IMR-90 (cell line): Measurements from ENCODE around the gene ARF1. TPM values are rescaled to one million over a fixed set of nuclear protein-coding genes. Genes with fewer than 3 reads are reported as not detected.

Source experiments
- ATAC-seq: fragments of 200-7000 bp; cut with Tn5 transposase; 2 replicates; pipeline ENCODE4 v1.9.1; 2020; ENCODE audit warnings: low read depth, mild to moderate bottlenecking, moderate library complexity
- BruUV-seq: library from RNA; stranded (reverse); fragments of 400-500 nt; replicated peaks from 2 replicates; lab custom pipeline; 2021; lab: Mats Ljungman, UMichigan
- CTCF ChIA-PET: fragments of 300-600 bp; formaldehyde crosslinking; extraction: SDS; loops from one replicate; lab custom pipeline; 2021; ENCODE audit warnings: antibody characterized with exemption; lab: Yijun Ruan, JAX
- POLR2A ChIA-PET: fragments of 300-600 bp; sonication (Branson Sonifier 250); formaldehyde crosslinking; loops from one replicate; lab custom pipeline; 2022; ENCODE audit warnings: antibody characterized with exemption; ENCODE audit not compliant: unreplicated experiment; lab: Charles Lee
- DNase-seq: peaks from one replicate; pipeline ENCODE4 v3.0.0; 2013
- H2AFZ ChIP-seq: replicated peaks from 2 replicates; pipeline ENCODE3; 2013; ENCODE audit warnings: low read length, mild to moderate bottlenecking; ENCODE audit not compliant: poor library complexity
- H2AK5ac ChIP-seq: 2 replicates; pipeline ENCODE4 v1.6.1; 2013; ENCODE audit warnings: low read depth, low read length, inconsistent platforms
- H2AK9ac ChIP-seq: replicated peaks from 2 replicates; pipeline ENCODE3; 2013; ENCODE audit warnings: mild to moderate bottlenecking, low read depth, low read length, moderate library complexity; ENCODE audit not compliant: poor library complexity
- H2BK120ac ChIP-seq: 2 replicates; pipeline ENCODE4 v1.6.1; 2013; ENCODE audit warnings: low read depth, low read length, inconsistent platforms
- H2BK15ac ChIP-seq: 3 replicates; pipeline ENCODE4 v1.6.1; 2013; ENCODE audit warnings: low read depth, low read length, inconsistent platforms
- H2BK20ac ChIP-seq: 2 replicates; pipeline ENCODE4 v1.6.1; 2013; ENCODE audit warnings: low read depth, mild to moderate bottlenecking, inconsistent platforms, low read length, moderate library complexity
- H2BK5ac ChIP-seq: 2 replicates; pipeline ENCODE4 v1.6.1; 2013; ENCODE audit warnings: mild to moderate bottlenecking, low read depth, low read length, inconsistent platforms; ENCODE audit not compliant: poor library complexity, severe bottlenecking
- H3K14ac ChIP-seq: replicated peaks from 2 replicates; pipeline ENCODE4 v1.6.1; 2013; ENCODE audit warnings: low read depth, low read length, inconsistent platforms
- H3K18ac ChIP-seq: 2 replicates; pipeline ENCODE4 v1.6.1; 2013; ENCODE audit warnings: low read depth, low read length, control low read depth
- H3K23ac ChIP-seq: 2 replicates; pipeline ENCODE4 v1.6.1; 2013; ENCODE audit warnings: low read depth, low read length, inconsistent platforms
- H3K27ac ChIP-seq: 2 replicates; pipeline ENCODE4 v1.5.1; 2013; ENCODE audit warnings: mild to moderate bottlenecking, control low read depth, low read length; ENCODE audit not compliant: insufficient read depth
- H3K27me3 ChIP-seq: 2 replicates; pipeline ENCODE4 v1.6.1; 2013; ENCODE audit warnings: low read length; ENCODE audit not compliant: control insufficient read depth, insufficient read depth
- H3K36me3 ChIP-seq: 2 replicates; pipeline ENCODE4 v1.6.1; 2013; ENCODE audit warnings: low read length, mixed read lengths; ENCODE audit not compliant: control insufficient read depth, insufficient read depth
- H3K4ac ChIP-seq: 2 replicates; pipeline ENCODE4 v1.6.1; 2013; ENCODE audit warnings: low read depth, low read length, inconsistent platforms
- H3K4me1 ChIP-seq: 2 replicates; pipeline ENCODE4 v1.6.1; 2013; ENCODE audit warnings: low read length, mixed read lengths; ENCODE audit not compliant: control insufficient read depth, insufficient read depth
- H3K4me2 ChIP-seq: 2 replicates; pipeline ENCODE4 v1.6.1; 2013; ENCODE audit warnings: low read depth, mild to moderate bottlenecking, control low read depth, low read length, moderate library complexity
- H3K4me3 ChIP-seq: 2 replicates; pipeline ENCODE4 v1.5.1; 2013; ENCODE audit warnings: low read depth, mild to moderate bottlenecking, control low read depth, low read length, moderate library complexity; ENCODE audit not compliant: insufficient read depth
- H3K56ac ChIP-seq: 2 replicates; pipeline ENCODE4 v1.6.1; 2013; ENCODE audit warnings: low read length, inconsistent platforms; ENCODE audit not compliant: insufficient read depth; ENCODE audit errors: extremely low read depth
- H3K79me1 ChIP-seq, 2 experiments: 2 replicates each; pipeline ENCODE4 v1.6.1; 2013; ENCODE audit warnings: low read length in 2 of 2, inconsistent platforms in 1 of 2, low read depth in 1 of 2
- H3K9ac ChIP-seq: 2 replicates; pipeline ENCODE4 v1.6.1; 2013; ENCODE audit warnings: low read depth, low read length, control low read depth
- H3K9me1 ChIP-seq: 2 replicates; pipeline ENCODE4 v1.6.1; 2013; ENCODE audit warnings: low read length, inconsistent platforms; ENCODE audit not compliant: insufficient read depth
- H3K9me3 ChIP-seq: 2 replicates; pipeline ENCODE4 v1.6.1; 2013; ENCODE audit warnings: low read length; ENCODE audit not compliant: control insufficient read depth, insufficient read depth
- H4K20me1 ChIP-seq: 2 replicates; pipeline ENCODE4 v1.6.1; 2013; ENCODE audit warnings: low read length, inconsistent platforms; ENCODE audit not compliant: insufficient read depth
- H4K5ac ChIP-seq: 2 replicates; pipeline ENCODE4 v1.6.1; 2013; ENCODE audit warnings: mild to moderate bottlenecking, low read depth, low read length, control low read depth
- H4K8ac ChIP-seq, 2 experiments: 2 replicates each; pipeline ENCODE4 v1.6.1; 2013; ENCODE audit warnings: low read depth in 2 of 2, low read length in 2 of 2, control low read depth in 1 of 2, inconsistent platforms in 1 of 2
- H4K91ac ChIP-seq: 2 replicates; pipeline ENCODE4 v1.6.1; 2013; ENCODE audit warnings: low read depth, low read length, inconsistent platforms; ENCODE audit not compliant: insufficient read depth
- BHLHE40 ChIP-seq: fragments of 150-350 bp; IDR thresholded peaks from 2 replicates; pipeline ENCODE4 v1.6.1; 2016; ENCODE audit warnings: mild to moderate bottlenecking, low read depth, low read length
- CEBPB ChIP-seq: IDR thresholded peaks from 2 replicates; pipeline ENCODE4 v1.6.1; 2012; ENCODE audit warnings: low read depth, low read length, improper control_type of control experiment
- CHD1 ChIP-seq: IDR thresholded peaks from 2 replicates; pipeline ENCODE4 v1.6.1; 2012; ENCODE audit warnings: low read depth, low read length, improper control_type of control experiment
- FOS ChIP-seq: fragments of 150-350 bp; IDR thresholded peaks from 2 replicates; pipeline ENCODE4 v1.6.1; 2016; ENCODE audit warnings: low read depth, low read length
- MAFK ChIP-seq: IDR thresholded peaks from 2 replicates; pipeline ENCODE4 v1.6.1; 2012; ENCODE audit warnings: low read depth, low read length, improper control_type of control experiment
- MAZ ChIP-seq: IDR thresholded peaks from 2 replicates; pipeline ENCODE4 v1.6.1; 2012; ENCODE audit warnings: low read depth, mild to moderate bottlenecking, low read length, improper control_type of control experiment, moderate library complexity, borderline replicate concordance
- MXI1 ChIP-seq: IDR thresholded peaks from 2 replicates; pipeline ENCODE4 v1.6.1; 2012; ENCODE audit warnings: low read depth, mild to moderate bottlenecking, low read length, moderate library complexity, borderline replicate concordance
- NFE2L2 ChIP-seq: fragments of 150-350 bp; IDR thresholded peaks from 2 replicates; pipeline ENCODE4 v1.6.1; 2016; ENCODE audit warnings: low read depth, mild to moderate bottlenecking, low read length
- POLR2A ChIP-seq: IDR thresholded peaks from 2 replicates; pipeline ENCODE4 v1.6.1; 2012; ENCODE audit warnings: mild to moderate bottlenecking, low read depth, low read length
- RAD21 ChIP-seq: IDR thresholded peaks from 2 replicates; pipeline ENCODE4 v1.6.1; 2012; ENCODE audit warnings: low read length, improper control_type of control experiment
- RCOR1 ChIP-seq: IDR thresholded peaks from 2 replicates; pipeline ENCODE4 v1.6.1; 2012; ENCODE audit warnings: mild to moderate bottlenecking, low read length, improper control_type of control experiment; ENCODE audit not compliant: insufficient replicate concordance
- RFX5 ChIP-seq: IDR thresholded peaks from 2 replicates; pipeline ENCODE4 v1.8.0; 2012; ENCODE audit warnings: low read depth, mild to moderate bottlenecking, low read length, moderate library complexity
- SMC3 ChIP-seq: fragments of 150-350 bp; IDR thresholded peaks from 2 replicates; pipeline ENCODE4 v1.6.1; 2016; ENCODE audit warnings: low read depth, mild to moderate bottlenecking, antibody characterized with exemption, low read length, moderate library complexity
- WGBS, 2 experiments: methylation state at CpG; one replicate each; pipeline versions ENCODE4 v1.1.5 to v1.1.7; 2013; ENCODE audit warnings: missing lambda C conversion rate in 2 of 2; ENCODE audit not compliant: insufficient read length in 1 of 2; ENCODE audit errors: extremely low coverage in 2 of 2; 5-methylcytosine and 5-hydroxymethylcytosine counted together
- dilution Hi-C: fragments of 300-500 bp; cut with HindIII; formaldehyde crosslinking; loops from one replicate; pipeline ENCODE4 v1.14.3; 2018; ENCODE audit warnings: low sequenced_read_pairs; ENCODE audit not compliant: unreplicated experiment
- in situ Hi-C: fragments of 300-500 bp; cut with MboI; formaldehyde crosslinking; loops from 3 replicates; pipeline ENCODE4 v1.14.3; 2019; ENCODE audit warnings: low sequenced_read_pairs, inconsistent platforms, mixed read lengths
- intact Hi-C: fragments of 100-400 bp; cut with micrococcal nuclease; formaldehyde crosslinking; loops from 2 replicates; pipeline ENCODE4 v1.10.0; 2022
- polyA plus RNA-seq, 3 experiments: library from polyadenylated mRNA; depleted of rRNA; stranded (reverse); fragments of >200 nt; gene quantifications; 2 replicates each; pipeline ENCODE4 v1.2.3, GENCODE V29; 2012; ENCODE audit warnings: low replicate concordance in 1 of 3
- total RNA-seq: library from RNA; depleted of rRNA; stranded (reverse); fragments of >200 nt; gene quantifications from 2 replicates; pipeline ENCODE4 v1.2.3, GENCODE V29; 2012
- TF ChIP-seq, protein P1 (sequence below): fragments of 150-350 bp; IDR thresholded peaks from 2 replicates; pipeline ENCODE4 v1.6.1; 2017; ENCODE audit warnings: mild to moderate bottlenecking, antibody characterized with exemption, low read length, low read depth
- TF ChIP-seq, protein P2 (sequence below): conservative IDR thresholded peaks from 2 replicates; pipeline ENCODE4 v1.5.1; 2012; ENCODE audit warnings: mild to moderate bottlenecking, low read depth, low read length, improper control_type of control experiment
- TF ChIP-seq, protein P3 (sequence below): fragments of 150-350 bp; IDR thresholded peaks from 2 replicates; pipeline ENCODE4 v1.6.1; 2016; ENCODE audit warnings: low read depth, mild to moderate bottlenecking, low read length, moderate library complexity, borderline replicate concordance

ARF1 gene
- total and polyA plus RNA-seq, 2 of the 4 experiments (the other 2 are of a cell fraction) = 330 to 1,100 TPM

DNA sequence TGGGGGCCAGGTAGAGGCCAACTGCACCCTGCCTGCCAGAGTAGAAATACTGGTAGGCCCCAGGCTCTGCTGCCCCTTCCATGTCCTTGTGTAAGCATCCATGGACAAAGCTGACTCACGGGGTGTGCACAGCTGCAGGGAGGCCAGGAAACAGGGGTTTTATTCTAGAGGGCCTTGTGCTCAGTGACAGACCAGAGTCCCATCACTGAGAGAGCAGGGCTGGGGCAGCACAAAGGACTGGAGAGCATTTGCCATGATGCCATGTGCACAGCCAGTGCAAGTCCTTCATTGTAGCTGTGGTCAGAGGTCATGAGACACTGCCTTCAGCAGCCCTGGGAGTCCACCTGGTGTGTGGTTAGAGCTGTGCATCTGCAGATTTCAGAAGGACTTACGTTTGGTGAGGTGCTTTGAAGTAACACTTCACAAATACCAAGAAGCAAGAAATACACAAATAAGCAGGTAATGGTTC, 8.1 kb downstream of the ARF1 start:
- no peak overlapping the region for H3K27ac ChIP-seq
- no peak overlapping the region for H3K18ac ChIP-seq
- no peak overlapping the region for H2BK5ac ChIP-seq
- H4K20me1 ChIP-seq = peaks cover 100% of the 10 kb centered on the region
- WGBS, 2 experiments = no CpG with 5 or more reads among the region's 2 CpGs
- intact Hi-C loops = no loop called here
- no peak overlapping the region for H2AK9ac ChIP-seq
- peaks cover 0 to 50% of the 10 kb centered on the region in 2 experiments; a peak in 2 of 4 replicates for H3K79me1 ChIP-seq
- H3K4ac ChIP-seq = no peak overlapping the region
- H3K4me2 ChIP-seq = no peak overlapping the region
- peaks cover 43% of the 10 kb centered on the region for H3K9me1 ChIP-seq
- H2BK120ac ChIP-seq = no peak overlapping the region
- H3K9me3 ChIP-seq = peaks cover 9% of the 10 kb centered on the region; the same call in 1 of the 2 replicates
- H2AK5ac ChIP-seq = no peak overlapping the region
- no peak overlapping the region for H3K56ac ChIP-seq
- ATAC-seq (peak; percentile 42), DNase-seq (peak; percentile 55)
- no TSS peak for BruUV-seq
- in situ Hi-C loops = no loop called here
- H4K5ac ChIP-seq = no peak overlapping the region
- H3K36me3 ChIP-seq = peaks cover 27% of the 10 kb centered on the region
- H3K14ac ChIP-seq = no peak overlapping the region
- H3K9ac ChIP-seq = no peak overlapping the region
- no peak overlapping the region for H2BK15ac ChIP-seq
- no peak overlapping the region for H3K4me3 ChIP-seq
- dilution Hi-C loops = no loop called here
- H3K4me1 ChIP-seq = peaks cover 31% of the 10 kb centered on the region
- H3K27me3 ChIP-seq = no peaks in the 10 kb centered on the region
- peak overlapping the region; percentile 42; the same call in 1 of the 2 replicates for H3K23ac ChIP-seq
- H2BK20ac ChIP-seq = no peak overlapping the region
- no peak overlapping the region for H4K91ac ChIP-seq
- TF ChIP-seq MAZ (no peak), FOS (no peak), CHD1 (no peak), MAFK (no peak), POLR2A (no peak), NFE2L2 (no peak), BHLHE40 (no peak), RFX5 (no peak), CEBPB (no peak), RCOR1 (no peak), MXI1 (no peak), SMC3 (no peak), RAD21 (no peak)
- TF ChIP-seq, protein P1, sequence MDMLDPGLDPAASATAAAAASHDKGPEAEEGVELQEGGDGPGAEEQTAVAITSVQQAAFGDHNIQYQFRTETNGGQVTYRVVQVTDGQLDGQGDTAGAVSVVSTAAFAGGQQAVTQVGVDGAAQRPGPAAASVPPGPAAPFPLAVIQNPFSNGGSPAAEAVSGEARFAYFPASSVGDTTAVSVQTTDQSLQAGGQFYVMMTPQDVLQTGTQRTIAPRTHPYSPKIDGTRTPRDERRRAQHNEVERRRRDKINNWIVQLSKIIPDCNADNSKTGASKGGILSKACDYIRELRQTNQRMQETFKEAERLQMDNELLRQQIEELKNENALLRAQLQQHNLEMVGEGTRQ = no peak
- TF ChIP-seq, protein P2, sequence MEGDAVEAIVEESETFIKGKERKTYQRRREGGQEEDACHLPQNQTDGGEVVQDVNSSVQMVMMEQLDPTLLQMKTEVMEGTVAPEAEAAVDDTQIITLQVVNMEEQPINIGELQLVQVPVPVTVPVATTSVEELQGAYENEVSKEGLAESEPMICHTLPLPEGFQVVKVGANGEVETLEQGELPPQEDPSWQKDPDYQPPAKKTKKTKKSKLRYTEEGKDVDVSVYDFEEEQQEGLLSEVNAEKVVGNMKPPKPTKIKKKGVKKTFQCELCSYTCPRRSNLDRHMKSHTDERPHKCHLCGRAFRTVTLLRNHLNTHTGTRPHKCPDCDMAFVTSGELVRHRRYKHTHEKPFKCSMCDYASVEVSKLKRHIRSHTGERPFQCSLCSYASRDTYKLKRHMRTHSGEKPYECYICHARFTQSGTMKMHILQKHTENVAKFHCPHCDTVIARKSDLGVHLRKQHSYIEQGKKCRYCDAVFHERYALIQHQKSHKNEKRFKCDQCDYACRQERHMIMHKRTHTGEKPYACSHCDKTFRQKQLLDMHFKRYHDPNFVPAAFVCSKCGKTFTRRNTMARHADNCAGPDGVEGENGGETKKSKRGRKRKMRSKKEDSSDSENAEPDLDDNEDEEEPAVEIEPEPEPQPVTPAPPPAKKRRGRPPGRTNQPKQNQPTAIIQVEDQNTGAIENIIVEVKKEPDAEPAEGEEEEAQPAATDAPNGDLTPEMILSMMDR = no peak
- TF ChIP-seq, protein P3, sequence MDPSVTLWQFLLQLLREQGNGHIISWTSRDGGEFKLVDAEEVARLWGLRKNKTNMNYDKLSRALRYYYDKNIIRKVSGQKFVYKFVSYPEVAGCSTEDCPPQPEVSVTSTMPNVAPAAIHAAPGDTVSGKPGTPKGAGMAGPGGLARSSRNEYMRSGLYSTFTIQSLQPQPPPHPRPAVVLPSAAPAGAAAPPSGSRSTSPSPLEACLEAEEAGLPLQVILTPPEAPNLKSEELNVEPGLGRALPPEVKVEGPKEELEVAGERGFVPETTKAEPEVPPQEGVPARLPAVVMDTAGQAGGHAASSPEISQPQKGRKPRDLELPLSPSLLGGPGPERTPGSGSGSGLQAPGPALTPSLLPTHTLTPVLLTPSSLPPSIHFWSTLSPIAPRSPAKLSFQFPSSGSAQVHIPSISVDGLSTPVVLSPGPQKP = no peak
- H4K8ac ChIP-seq = no peak overlapping the region
- CTCF ChIA-PET = interaction anchor here (0.7 to 1.1 kb wide), 2 partner anchors 57 to 91 kb away, joined by 3 read pairs; no protein-coding TSS in a partner anchor
- no peak overlapping the region for H2AFZ ChIP-seq
- POLR2A ChIA-PET = interaction anchor here (0.5 kb wide), 1 partner anchor 1258 kb away, joined by 3 read pairs; no protein-coding TSS in a partner anchor
